Measurements from ENCODE around the gene CD6. TPM values are rescaled to one million over a fixed set of nuclear protein-coding genes. Genes with fewer than 3 reads are reported as not detected.

Gene CD6
- total and polyA plus RNA-seq, 2 experiments from 2014 or later, result 0.03 TPM; not detected in 1

DNA sequence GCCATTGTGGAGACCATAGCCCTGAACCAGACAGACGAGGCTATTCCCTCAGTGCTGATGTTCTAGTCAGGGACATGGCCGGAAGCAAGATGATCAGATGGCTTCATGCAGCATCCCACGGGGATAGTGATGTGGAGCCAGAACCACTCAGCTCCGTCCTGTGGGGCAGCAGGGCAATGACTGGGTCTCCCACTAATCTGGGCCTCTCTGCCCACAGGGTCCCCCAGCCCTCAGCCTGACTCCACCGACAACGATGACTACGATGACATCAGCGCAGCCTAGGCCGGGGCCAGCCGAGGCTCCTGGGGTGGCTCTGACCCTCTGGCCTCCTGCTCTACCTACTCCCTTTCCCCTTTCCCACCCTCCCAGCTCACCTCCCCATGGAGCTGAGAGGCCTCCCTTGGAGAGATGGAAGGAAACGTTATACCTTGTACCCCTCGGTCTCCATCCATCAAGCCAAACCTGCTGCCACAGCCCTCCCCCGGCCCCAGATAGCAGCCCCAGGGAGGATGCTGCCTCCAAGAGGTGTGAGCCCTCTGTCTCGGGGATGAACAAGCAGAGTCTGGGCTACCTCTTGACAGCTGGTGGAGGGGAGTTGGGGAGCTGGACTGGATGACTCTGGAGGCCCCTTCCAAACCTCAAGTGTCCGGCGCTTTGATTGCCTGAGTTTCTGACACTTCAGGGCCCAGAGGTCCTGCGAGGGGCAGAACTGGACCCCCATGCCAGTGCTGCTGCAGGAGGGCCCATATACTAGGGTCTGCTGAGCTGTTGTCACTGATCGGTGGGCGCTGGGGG lies 47.8 kb downstream of the CD6 start:
- no peak for DNase-seq (ENCODE audit: low spot score)
- Histone ChIP-seq H3K9me2 (replicated peaks; ENCODE audit: insufficient read depth) (no peaks in the 10 kb centered on the region), H4K20me1 (ENCODE audit: insufficient read depth, poor library complexity, severe bottlenecking) (no peaks in the 10 kb centered on the region), H3K4me3 (no peak overlapping the region), H3K9me3 (ENCODE audit: low read depth) (no peaks in the 10 kb centered on the region), H2AFZ (no peak overlapping the region), H3K4me2 (no peak overlapping the region), H3K36me3 (replicated peaks; ENCODE audit: insufficient read depth, low read depth) (no peaks in the 10 kb centered on the region), H3K27ac (no peak overlapping the region), H3K4me1 (ENCODE audit: insufficient read depth) (peaks cover 4% of the 10 kb centered on the region), H3K79me2 (no peaks in the 10 kb centered on the region), H3K27me3 (peaks cover 18% of the 10 kb centered on the region)
- 84% methylated on average over 19 of the region's 19 CpGs for WGBS (ENCODE audit: low lambda C conversion rate, missing lambda C conversion rate)
- TF ChIP-seq, protein P1, sequence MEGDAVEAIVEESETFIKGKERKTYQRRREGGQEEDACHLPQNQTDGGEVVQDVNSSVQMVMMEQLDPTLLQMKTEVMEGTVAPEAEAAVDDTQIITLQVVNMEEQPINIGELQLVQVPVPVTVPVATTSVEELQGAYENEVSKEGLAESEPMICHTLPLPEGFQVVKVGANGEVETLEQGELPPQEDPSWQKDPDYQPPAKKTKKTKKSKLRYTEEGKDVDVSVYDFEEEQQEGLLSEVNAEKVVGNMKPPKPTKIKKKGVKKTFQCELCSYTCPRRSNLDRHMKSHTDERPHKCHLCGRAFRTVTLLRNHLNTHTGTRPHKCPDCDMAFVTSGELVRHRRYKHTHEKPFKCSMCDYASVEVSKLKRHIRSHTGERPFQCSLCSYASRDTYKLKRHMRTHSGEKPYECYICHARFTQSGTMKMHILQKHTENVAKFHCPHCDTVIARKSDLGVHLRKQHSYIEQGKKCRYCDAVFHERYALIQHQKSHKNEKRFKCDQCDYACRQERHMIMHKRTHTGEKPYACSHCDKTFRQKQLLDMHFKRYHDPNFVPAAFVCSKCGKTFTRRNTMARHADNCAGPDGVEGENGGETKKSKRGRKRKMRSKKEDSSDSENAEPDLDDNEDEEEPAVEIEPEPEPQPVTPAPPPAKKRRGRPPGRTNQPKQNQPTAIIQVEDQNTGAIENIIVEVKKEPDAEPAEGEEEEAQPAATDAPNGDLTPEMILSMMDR (IDR thresholded peaks at IDR 0.05; ENCODE audit: poor library complexity), result no peak
- no peak for TF ChIP-seq EZH2phosphoT487 (IDR thresholded peaks at IDR 0.05; ENCODE audit: low read depth, severe bottlenecking, unreplicated experiment)

DNA sequence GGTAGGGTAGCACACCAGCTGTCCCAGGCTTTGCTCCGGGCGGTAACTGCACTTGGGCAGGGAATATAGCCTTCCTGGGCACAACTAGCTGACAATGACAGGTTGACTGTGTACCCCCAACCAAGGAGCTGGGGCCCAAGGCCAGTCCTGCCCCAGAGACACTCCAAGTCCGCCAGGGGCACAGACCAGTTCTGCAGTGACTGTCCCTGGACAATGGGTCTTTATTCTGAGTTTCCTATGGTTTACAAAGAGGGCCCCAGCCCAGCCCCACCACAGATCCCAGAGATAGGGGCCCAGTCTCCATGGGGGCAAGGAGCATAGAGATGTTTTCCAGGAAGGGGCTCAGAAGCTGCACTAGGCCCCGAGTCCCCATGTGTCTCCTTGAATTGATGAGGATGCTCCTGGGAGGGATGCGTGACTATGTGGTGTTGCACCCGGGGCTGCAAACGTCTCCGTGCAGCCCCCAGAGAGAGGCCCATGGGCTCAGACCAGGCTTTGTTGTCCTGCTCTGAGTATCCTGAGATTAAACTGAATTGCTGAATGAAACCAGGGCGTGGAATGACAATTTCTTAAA lies 48.4 kb downstream of the CD6 start:
- no peak overlapping the region for H3K27ac ChIP-seq
- H3K9me3 ChIP-seq (ENCODE audit: low read depth), result no peaks in the 10 kb centered on the region
- H4K20me1 ChIP-seq (ENCODE audit: insufficient read depth, poor library complexity, severe bottlenecking), result no peaks in the 10 kb centered on the region
- 84% methylated on average over 9 of the region's 9 CpGs for WGBS (ENCODE audit: low lambda C conversion rate, missing lambda C conversion rate)
- no peaks in the 10 kb centered on the region for H3K9me2 ChIP-seq (replicated peaks; ENCODE audit: insufficient read depth)
- peaks cover 20% of the 10 kb centered on the region for H3K27me3 ChIP-seq
- H3K4me3 ChIP-seq, result no peak overlapping the region
- TF ChIP-seq, protein P1 (IDR thresholded peaks at IDR 0.05; ENCODE audit: poor library complexity), result no peak
- TF ChIP-seq EZH2 (IDR thresholded peaks at IDR 0.05; ENCODE audit: borderline replicate concordance), result no peak
- TF ChIP-seq EZH2phosphoT487 (IDR thresholded peaks at IDR 0.05; ENCODE audit: low read depth, severe bottlenecking, unreplicated experiment), result no peak
- H3K36me3 ChIP-seq (replicated peaks; ENCODE audit: insufficient read depth, low read depth), result no peaks in the 10 kb centered on the region
- no peaks in the 10 kb centered on the region for H3K79me2 ChIP-seq
- H3K4me2 ChIP-seq, result no peak overlapping the region
- DNase-seq (ENCODE audit: low spot score), result no peak
- H3K4me1 ChIP-seq (ENCODE audit: insufficient read depth), result peaks cover 4% of the 10 kb centered on the region
- H2AFZ ChIP-seq, result no peak overlapping the region

DNA sequence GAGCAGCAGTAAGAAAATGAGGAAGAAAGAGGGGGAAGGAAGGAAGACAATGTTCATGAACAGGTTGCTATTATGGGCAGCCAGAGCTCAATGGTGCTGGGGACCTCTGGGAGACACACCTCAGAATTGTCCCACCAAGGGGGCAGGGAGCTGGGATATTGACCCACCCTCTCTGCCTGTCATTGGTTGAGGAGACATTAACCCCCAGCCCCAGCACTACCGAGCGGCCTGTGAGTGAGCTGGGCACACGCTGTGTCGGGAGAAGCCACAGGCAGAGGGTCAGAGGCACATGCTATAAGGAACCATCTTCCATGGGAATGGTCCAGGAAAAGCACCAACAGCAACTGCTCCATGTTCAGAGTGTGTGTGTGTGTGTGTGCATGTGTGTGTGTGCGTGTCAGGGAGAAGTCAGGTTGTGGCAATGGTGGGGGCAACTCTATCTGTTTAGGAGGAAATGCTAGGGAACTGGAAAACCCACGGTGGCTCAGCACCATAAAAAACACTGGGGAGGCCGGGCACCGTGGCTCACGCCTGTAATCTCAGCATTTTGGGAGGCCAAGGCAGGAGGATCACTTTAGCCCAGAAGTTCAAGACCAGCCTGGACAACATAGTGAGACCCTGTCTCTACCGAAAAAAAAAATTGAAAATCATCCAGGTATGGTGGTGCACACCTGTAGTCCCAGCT lies 49.2 kb downstream of the CD6 start:
- H3K9me2 ChIP-seq (replicated peaks; ENCODE audit: insufficient read depth), result no peaks in the 10 kb centered on the region
- H3K9me3 ChIP-seq (ENCODE audit: low read depth), result no peaks in the 10 kb centered on the region
- 93% methylated on average over 10 of the region's 10 CpGs for WGBS (ENCODE audit: low lambda C conversion rate, missing lambda C conversion rate)
- peaks cover 23% of the 10 kb centered on the region for H3K27me3 ChIP-seq
- no peak overlapping the region for H2AFZ ChIP-seq
- TF ChIP-seq, protein P1 (IDR thresholded peaks at IDR 0.05; ENCODE audit: poor library complexity), result no peak
- no peak for TF ChIP-seq EZH2 (IDR thresholded peaks at IDR 0.05; ENCODE audit: borderline replicate concordance)
- H3K4me2 ChIP-seq, result no peak overlapping the region
- peaks cover 4% of the 10 kb centered on the region for H3K4me1 ChIP-seq (ENCODE audit: insufficient read depth)
- no peak overlapping the region for H3K4me3 ChIP-seq
- DNase-seq (ENCODE audit: low spot score), result no peak
- no peaks in the 10 kb centered on the region for H3K36me3 ChIP-seq (replicated peaks; ENCODE audit: insufficient read depth, low read depth)
- H3K79me2 ChIP-seq, result no peaks in the 10 kb centered on the region
- H4K20me1 ChIP-seq (ENCODE audit: insufficient read depth, poor library complexity, severe bottlenecking), result no peaks in the 10 kb centered on the region
- H3K27ac ChIP-seq, result no peak overlapping the region
